HG03060 (cell line): ENCODE data around the gene DNAJC1.
"Not testable (repeated sequence)": the region's sequence is repeated elsewhere in the genome, so short reads cannot be mapped to it uniquely, and the experiment has no call there.

Experiments used
- ATAC-seq: cut with Tn5 transposase; IDR thresholded peaks from one replicate; pipeline ENCODE4 v1.9.1; 2021; ENCODE audit warnings: low read depth, moderate number of reproducible peaks; ENCODE audit not compliant: unreplicated experiment

Gene DNAJC1

GRCh38 chr10:21740989-21741388, 262.5 kb downstream of the DNAJC1 start:
- no peak for ATAC-seq

GRCh38 chr10:21737106-21737505, 266.4 kb downstream of the DNAJC1 start:
- ATAC-seq, result no peak

GRCh38 chr10:21733710-21734109, 269.8 kb downstream of the DNAJC1 start:
- no peak for ATAC-seq

- peak; percentile 77 for ATAC-seq
Observed at GRCh38 chr10:21732067-21732772, 271.3 kb downstream of the DNAJC1 start.

- ATAC-seq, result no peak
Observed at GRCh38 chr10:21728618-21729017, 274.9 kb downstream of the DNAJC1 start.

- ATAC-seq, result no peak
Observed at GRCh38 chr10:21727452-21728168, 275.9 kb downstream of the DNAJC1 start.

- no peak for ATAC-seq
Observed at GRCh38 chr10:21726601-21727225, 276.8 kb downstream of the DNAJC1 start.

GRCh38 chr10:21724687-21725367, 278.7 kb downstream of the DNAJC1 start:
- ATAC-seq, result peak; percentile 92

GRCh38 chr10:21724020-21724589, 279.4 kb downstream of the DNAJC1 start:
- ATAC-seq, result no peak

GRCh38 chr10:21722209-21722608, 281.3 kb downstream of the DNAJC1 start:
- no peak for ATAC-seq

- ATAC-seq, result no peak
Observed at GRCh38 chr10:21721000-21721665, 282.4 kb downstream of the DNAJC1 start.

- no peak for ATAC-seq
Observed at GRCh38 chr10:21720090-21720489, 283.4 kb downstream of the DNAJC1 start.

GRCh38 chr10:21719502-21719901, 284.0 kb downstream of the DNAJC1 start:
- ATAC-seq, result no peak

GRCh38 chr10:21717437-21718054, 286.0 kb downstream of the DNAJC1 start:
- ATAC-seq, result not testable (repeated sequence)

GRCh38 chr10:21715531-21716195, 287.9 kb downstream of the DNAJC1 start:
- no peak for ATAC-seq

- no peak for ATAC-seq
Observed at GRCh38 chr10:21712975-21713374, 290.6 kb downstream of the DNAJC1 start.

GRCh38 chr10:21707498-21707897, 296.0 kb downstream of the DNAJC1 start:
- no peak for ATAC-seq
